Measurements from ENCODE around the gene SNAPIN.
A peak's percentile ranks its signal among the peaks of the same experiment; 100 is the strongest.
"Not testable (repeated sequence)": the region's sequence is repeated elsewhere in the genome, so short reads cannot be mapped to it uniquely, and the experiment has no call there.

The SNAPIN gene

DNA sequence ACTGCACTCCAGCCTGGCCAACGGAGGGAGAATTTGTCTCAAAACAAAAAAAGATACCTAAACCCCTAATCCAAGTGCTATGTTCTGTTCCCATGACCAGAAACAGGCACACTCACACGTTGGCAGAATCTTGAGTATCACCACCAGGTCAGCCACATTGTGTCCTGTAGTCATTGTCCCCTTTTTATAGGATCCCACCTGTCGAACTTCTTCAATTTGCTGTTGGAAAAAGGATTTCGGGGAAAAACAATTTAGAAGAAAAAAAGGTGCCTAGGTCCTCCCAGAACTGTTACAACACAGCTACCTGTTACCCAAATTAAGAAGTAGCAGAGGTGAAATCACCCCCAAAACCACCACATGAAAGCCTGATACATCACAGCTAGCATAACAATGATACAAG lies 8.9 kb downstream of the SNAPIN start:
- no peak for DNase-seq (ENCODE audit: low read depth)
- no peak for TF ChIP-seq CTCF (IDR thresholded peaks at IDR 0.05; ENCODE audit: control insufficient read depth, extremely low read depth, insufficient read depth)
- H3K4me3 ChIP-seq (ENCODE audit: low read depth, low read length): no peak overlapping the region

DNA sequence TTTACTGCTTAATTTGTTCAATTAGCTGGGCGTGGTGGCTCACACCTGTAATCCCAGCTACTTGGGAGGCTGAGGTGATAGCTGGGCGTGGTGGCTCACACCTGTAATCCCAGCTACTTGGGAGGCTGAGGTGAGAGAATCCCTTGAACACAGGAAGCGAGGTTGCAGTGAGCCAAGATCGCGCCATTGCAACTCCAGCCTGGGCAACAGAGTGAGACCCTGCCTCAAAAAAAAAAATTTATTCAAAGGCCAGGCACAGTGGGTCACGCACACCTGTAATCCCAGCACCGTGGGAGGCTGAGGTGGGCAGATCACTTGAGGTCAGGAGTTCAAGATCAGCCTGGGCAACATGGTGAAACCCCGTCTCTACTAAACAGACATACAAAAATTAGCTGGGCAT lies 10.2 kb downstream of the SNAPIN start:
- not testable (repeated sequence) for DNase-seq (ENCODE audit: low read depth); H3K4me3 ChIP-seq (ENCODE audit: low read depth, low read length)

GRCh38 chr1:153669606-153670005 lies 11.1 kb downstream of the SNAPIN start:
- no peak for TF ChIP-seq CTCF (IDR thresholded peaks at IDR 0.05; ENCODE audit: control insufficient read depth, extremely low read depth, insufficient read depth)
- no peak for DNase-seq (ENCODE audit: low read depth)
- peak overlapping the region; percentile 94 for H3K4me3 ChIP-seq (ENCODE audit: low read depth, low read length)

- TF ChIP-seq CTCF (IDR thresholded peaks at IDR 0.05; ENCODE audit: control insufficient read depth, extremely low read depth, insufficient read depth): no peak
- H3K4me3 ChIP-seq (ENCODE audit: low read depth, low read length): peak overlapping the region; percentile 94
- no peak for DNase-seq (ENCODE audit: low read depth)
These were observed 11.9 kb downstream of the SNAPIN start for GRCh38 chr1:153670257-153670858.

DNA sequence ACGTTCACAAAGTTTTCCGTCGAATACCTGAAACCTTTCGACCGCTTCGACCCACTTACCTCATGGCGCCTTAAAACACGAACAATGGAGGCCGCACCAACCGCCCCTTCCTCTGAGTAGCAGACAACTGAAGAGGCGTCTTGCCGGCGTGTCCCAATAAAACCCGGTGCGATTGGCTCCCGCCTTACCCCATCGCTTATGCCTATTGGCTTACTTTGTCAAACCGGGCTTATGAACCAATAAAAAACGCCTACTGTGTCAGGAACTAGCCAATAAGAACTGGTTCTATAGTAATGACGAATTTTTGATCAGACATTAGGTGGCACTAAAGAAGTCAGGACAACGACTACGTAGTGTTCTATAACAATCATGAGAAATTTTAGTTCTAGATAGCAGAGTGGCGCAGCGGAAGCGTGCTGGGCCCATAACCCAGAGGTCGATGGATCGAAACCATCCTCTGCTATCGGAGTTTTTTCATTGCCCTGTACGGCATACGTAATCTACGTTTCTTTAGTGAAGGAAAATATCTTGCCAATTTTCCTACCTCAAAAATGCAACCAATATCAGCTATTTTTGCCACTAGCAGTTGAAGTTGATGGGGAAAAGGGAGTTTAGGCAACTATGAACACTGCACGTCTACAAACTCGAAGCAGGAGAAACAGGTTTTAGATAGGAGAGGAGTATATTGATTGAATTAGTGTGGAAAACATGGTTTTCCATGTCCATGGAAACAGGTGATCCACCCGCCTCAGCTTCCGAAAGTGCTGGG lies 12.5 kb downstream of the SNAPIN start, which contains the start of gene ILF2:
Gene ILF2 (minus strand): TSS at position 135 of the 769 bp plus-strand sequence. CDS start 71 bp downstream, at position 64.
- peak within 1 kb of the TSS; percentile 94 for H3K4me3 ChIP-seq (ENCODE audit: low read depth, low read length)
- TF ChIP-seq CTCF (IDR thresholded peaks at IDR 0.05; ENCODE audit: control insufficient read depth, extremely low read depth, insufficient read depth): peak; percentile 47
- peak; percentile 99 for DNase-seq (ENCODE audit: low read depth)

DNA sequence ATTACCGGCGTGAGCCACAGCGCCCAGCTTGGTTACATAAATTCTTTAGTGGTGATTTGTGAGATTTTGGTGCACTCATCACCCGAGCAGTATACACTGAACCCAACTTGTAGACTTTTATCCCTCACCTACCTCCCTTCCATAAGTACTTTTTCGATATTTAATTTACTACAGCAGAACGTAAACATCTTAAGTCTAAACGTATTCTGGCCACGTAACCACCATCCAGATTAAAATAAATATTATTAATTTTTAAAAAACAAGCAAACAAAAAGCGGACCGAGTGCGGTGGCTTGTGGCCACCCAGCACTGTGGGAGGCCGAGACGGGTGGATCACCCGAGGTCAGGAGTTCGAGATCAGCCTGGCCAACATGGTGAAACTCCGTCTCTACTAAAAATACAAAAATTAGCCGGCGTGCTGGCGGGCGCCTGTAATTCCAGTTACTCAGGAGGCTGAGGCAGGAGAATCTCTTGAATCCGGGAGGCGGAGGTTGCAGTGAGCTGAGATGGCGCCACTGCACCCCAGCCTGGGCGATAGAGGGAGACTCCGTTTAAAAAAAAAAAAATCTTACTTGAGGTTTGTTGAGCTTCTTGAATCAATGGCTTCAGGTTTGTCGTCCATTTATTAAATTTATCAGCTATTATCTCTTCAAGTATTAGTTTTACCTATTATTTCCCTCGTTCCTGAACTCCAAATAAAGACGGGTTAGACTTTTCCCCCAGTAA lies 13.3 kb downstream of the SNAPIN start:
- TF ChIP-seq CTCF (IDR thresholded peaks at IDR 0.05; ENCODE audit: control insufficient read depth, extremely low read depth, insufficient read depth): 0 out of 2 replicates have a peak, but pooled peaks have one; percentile 7
- DNase-seq (ENCODE audit: low read depth): not testable (repeated sequence)
- peak overlapping the region; percentile 63 for H3K4me3 ChIP-seq (ENCODE audit: low read depth, low read length)

- no peak for TF ChIP-seq CTCF (IDR thresholded peaks at IDR 0.05; ENCODE audit: control insufficient read depth, extremely low read depth, insufficient read depth)
- H3K4me3 ChIP-seq (ENCODE audit: low read depth, low read length): no peak overlapping the region
- no peak for DNase-seq (ENCODE audit: low read depth)
These were observed 15.0 kb downstream of the SNAPIN start for GRCh38 chr1:153673511-153673910.
